ENCODE measurements around the gene IGF2.

The IGF2 gene

GRCh38 chr11:2154889-2155288, 15.7 kb upstream of the IGF2 start:
- in situ Hi-C loops (cut with HindIII; ENCODE audit: low sequenced_read_pairs) = loop anchor here (5.0 kb wide), 1 partner anchor 78 kb away; no protein-coding TSS in a partner anchor

DNA sequence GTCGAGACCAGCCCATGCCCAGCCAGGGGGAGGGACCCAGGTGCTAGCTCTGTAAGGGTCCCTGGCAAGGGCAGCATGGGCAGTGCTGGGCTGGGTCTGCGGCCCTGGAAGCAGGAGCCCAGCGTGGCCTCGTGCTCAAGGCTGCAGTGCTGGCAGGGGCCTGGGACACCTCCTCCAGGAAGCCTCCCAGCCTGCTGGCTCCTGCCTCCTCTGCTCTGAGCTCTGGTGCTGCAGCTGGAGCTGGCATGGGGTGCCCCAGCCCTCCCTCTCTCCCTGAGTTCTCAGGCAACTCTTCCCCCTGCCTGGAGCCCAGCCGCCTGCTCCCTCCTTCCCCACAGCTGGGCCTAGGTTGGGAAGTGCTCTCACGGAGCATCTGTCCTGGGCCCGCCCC, 15.0 kb upstream of the IGF2 start:
- in situ Hi-C loops (cut with HindIII; ENCODE audit: low sequenced_read_pairs) = loop anchor here (5.0 kb wide), 1 partner anchor 77 kb away; no protein-coding TSS in a partner anchor

GRCh38 chr11:2153581-2154194, 14.5 kb upstream of the IGF2 start:
- in situ Hi-C loops (cut with HindIII; ENCODE audit: low sequenced_read_pairs) = loop anchor here (5.0 kb wide), 1 partner anchor 76 kb away; no protein-coding TSS in a partner anchor

DNA sequence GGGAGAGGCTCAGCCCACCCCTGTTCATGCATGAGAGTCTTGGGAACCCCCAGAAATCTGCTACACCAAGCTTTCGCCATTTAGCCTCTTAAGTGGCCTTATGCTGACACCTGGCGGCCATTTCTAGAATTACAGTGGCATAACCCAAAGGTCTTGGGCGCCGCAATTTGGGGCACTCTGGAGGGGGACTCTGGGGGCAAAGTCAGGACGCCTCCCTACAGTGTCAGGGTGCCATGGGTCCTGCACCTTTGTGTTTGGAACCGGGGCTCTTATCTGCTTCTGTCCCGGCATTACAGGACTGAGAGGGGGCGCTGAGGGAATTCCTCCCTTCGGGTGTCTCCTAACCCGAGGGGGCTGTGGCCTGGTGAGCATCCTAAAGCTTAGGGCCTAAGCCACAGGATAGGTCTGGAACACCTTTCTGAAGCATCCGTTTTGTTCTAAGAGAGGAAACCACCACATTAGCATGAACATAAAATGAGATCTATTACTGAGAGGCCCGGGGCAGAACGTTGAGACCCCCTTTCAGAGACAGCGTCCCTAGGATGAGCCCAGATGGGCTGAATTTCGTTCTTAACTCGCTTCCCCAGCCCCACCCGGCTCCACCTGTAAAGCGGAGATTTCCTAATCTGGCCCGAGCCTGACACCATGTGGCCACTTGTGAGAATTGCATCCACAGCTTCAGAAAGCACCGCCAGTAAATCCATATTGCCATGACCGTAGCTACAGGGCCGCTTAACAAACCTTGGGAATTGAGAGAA, 12.5 kb upstream of the IGF2 start:
- in situ Hi-C loops (cut with HindIII; ENCODE audit: low sequenced_read_pairs) = loop anchor here (5.0 kb wide), 1 partner anchor 74 kb away; no protein-coding TSS in a partner anchor

GRCh38 chr11:2149864-2150847, 11.0 kb upstream of the IGF2 start:
- in situ Hi-C loops (cut with HindIII; ENCODE audit: low sequenced_read_pairs) = loop anchor here (5.0 kb wide), 1 partner anchor 73 kb away; no protein-coding TSS in a partner anchor

DNA sequence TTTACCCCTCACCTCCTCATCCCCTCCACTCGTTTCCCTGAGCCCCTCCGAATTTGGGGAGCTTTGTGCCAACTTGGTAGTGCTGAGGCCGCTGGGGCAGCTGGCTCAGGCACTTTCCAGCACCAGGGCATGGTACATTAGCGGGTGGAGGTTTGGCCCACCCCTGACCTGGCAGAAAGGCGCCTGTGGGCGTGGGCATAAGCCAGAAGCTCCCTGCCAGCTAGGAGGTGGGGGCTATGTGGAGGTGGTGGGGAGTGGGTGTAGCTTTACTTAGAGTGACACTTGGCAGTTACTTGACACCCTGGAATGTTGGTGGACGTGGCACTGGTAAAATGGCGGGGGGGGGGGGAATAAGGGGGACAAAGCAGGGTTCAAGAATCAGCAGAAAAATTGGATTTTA, 10.3 kb upstream of the IGF2 start:
- in situ Hi-C loops (cut with HindIII; ENCODE audit: low sequenced_read_pairs) = no loop called here

DNA sequence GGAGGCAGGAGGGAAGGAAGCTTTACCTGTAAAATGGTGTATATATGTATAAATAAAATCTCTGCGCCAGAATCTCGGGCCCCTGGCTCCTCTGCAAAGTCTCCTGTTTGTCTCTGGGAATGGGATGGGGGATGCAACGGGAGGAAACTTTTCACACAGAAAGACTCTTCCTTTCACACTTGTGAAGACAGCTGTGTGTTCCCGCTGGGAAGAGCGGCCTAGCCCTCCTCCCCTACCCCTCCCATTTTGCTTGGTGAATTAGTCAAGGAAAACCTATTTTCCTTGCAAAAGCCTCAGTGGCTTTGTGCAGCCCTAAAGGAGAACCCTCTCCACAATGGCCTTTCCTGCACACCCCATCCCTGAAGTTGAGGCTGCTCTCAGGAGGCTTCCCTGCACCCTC, 9.4 kb upstream of the IGF2 start:
- in situ Hi-C loops (cut with HindIII; ENCODE audit: low sequenced_read_pairs) = no loop called here

DNA sequence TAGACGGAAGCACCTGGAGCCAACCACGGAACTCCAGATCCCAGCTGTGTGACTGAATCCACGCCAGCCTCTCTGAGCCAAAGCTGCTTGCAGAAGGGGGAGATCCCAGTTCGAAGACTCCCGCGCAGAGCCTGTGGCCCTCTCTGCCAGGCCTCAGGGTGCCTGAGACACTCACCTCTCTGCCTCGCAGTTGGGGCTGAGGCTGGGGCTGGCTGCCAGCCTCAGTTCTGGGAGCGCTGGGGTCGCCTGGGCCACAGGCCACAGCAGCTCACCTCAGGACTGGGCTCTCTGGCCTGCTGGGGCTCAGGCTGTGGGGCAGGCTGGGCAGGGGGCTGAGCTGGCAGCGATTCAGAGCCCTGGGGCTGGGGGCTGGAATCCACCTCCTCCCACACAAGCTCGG, 8.2 kb upstream of the IGF2 start:
- in situ Hi-C loops (cut with HindIII; ENCODE audit: low sequenced_read_pairs) = no loop called here

GRCh38 chr11:2146051-2146450, 6.9 kb upstream of the IGF2 start:
- in situ Hi-C loops (cut with HindIII; ENCODE audit: low sequenced_read_pairs) = no loop called here

- in situ Hi-C loops (cut with HindIII; ENCODE audit: low sequenced_read_pairs) = no loop called here
These were observed 5.5 kb upstream of the IGF2 start for GRCh38 chr11:2144544-2145248.

GRCh38 chr11:2143799-2144543, 4.8 kb upstream of the IGF2 start:
- in situ Hi-C loops (cut with HindIII; ENCODE audit: low sequenced_read_pairs) = no loop called here

DNA sequence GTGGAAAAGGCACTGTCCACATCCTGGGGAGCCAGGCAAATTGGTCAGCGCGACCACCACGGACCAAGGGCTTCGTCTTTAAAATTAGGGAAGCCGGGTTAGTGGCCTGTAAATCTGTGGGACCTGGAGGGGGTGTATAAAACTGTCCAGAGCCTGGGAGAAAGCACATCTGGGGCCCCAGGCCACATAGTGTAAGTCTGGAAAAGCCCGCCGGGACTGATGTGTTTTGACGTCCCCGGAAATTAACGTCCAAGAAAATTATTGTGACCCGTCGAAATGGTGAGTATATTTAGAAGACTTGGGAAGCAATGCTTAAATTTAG, 4.2 kb upstream of the IGF2 start:
- in situ Hi-C loops (cut with HindIII; ENCODE audit: low sequenced_read_pairs) = no loop called here

DNA sequence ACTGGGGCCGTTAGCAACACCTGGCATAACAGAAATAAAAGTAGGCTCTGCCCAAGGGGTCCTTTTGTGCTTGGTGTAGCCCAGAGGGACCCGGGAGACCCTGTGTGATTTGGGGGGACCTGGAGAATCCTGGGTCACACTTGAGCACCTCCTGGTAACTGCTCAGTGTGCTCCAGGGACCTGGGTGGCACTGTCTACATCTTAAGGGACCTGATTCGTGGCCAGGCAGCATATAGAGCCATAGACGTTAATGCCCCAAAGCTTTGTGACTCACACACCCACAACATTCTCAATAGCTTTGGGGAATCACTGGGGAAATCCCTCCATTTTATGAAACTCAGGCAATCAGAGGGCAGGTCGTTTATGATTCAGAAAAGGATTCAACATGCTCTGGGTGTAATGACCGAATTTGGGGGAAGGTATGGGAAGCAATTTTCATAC, 3.6 kb upstream of the IGF2 start:
- in situ Hi-C loops (cut with HindIII; ENCODE audit: low sequenced_read_pairs) = no loop called here

GRCh38 chr11:2142300-2142759, 3.1 kb upstream of the IGF2 start:
- in situ Hi-C loops (cut with HindIII; ENCODE audit: low sequenced_read_pairs) = no loop called here

- in situ Hi-C loops (cut with HindIII; ENCODE audit: low sequenced_read_pairs) = no loop called here
These were observed 1.5 kb upstream of the IGF2 start for GRCh38 chr11:2140411-2141400.

GRCh38 chr11:2139621-2140337, 590 bp upstream of the IGF2 start:
- in situ Hi-C loops (cut with HindIII; ENCODE audit: low sequenced_read_pairs) = no loop called here

- in situ Hi-C loops (cut with HindIII; ENCODE audit: low sequenced_read_pairs) = no loop called here
These were observed 612 bp downstream of the IGF2 start for GRCh38 chr11:2138431-2139122.

Data from endothelial cell of hepatic sinusoid (primary cell).